Ishikawa (cell line): ENCODE measurements around the gene INSIG1.

ENCODE experiments used
- CEBPB ChIP-seq: IDR thresholded peaks from 2 replicates; pipeline ENCODE4 v1.6.1; 2012
- CREB1 ChIP-seq: IDR thresholded peaks from 2 replicates; pipeline ENCODE4 v1.6.1; 2012; ENCODE audit warnings: low read depth
- EGR1 ChIP-seq: IDR thresholded peaks from 2 replicates; pipeline ENCODE4 v1.6.1; 2012
- EP300 ChIP-seq: IDR thresholded peaks from 2 replicates; pipeline ENCODE4 v1.6.1; 2012; ENCODE audit warnings: borderline replicate concordance
- FOXM1 ChIP-seq: IDR thresholded peaks from 2 replicates; pipeline ENCODE4 v1.6.1; 2012; ENCODE audit warnings: low read depth, borderline replicate concordance
- MAX ChIP-seq: IDR thresholded peaks from 2 replicates; pipeline ENCODE4 v1.6.1; 2012
- NFIC ChIP-seq: IDR thresholded peaks from 2 replicates; pipeline ENCODE4 v1.6.1; 2012
- RAD21 ChIP-seq: IDR thresholded peaks from 2 replicates; pipeline ENCODE4 v1.6.1; 2012; ENCODE audit warnings: low read depth
- TAF1 ChIP-seq: IDR thresholded peaks from 2 replicates; pipeline ENCODE4 v1.6.1; 2012; ENCODE audit warnings: low read depth, mild to moderate bottlenecking
- TCF12 ChIP-seq: IDR thresholded peaks from 2 replicates; pipeline ENCODE4 v1.6.1; 2012; ENCODE audit warnings: low read depth
- TEAD4 ChIP-seq: IDR thresholded peaks from 2 replicates; pipeline ENCODE4 v1.6.1; 2012
- USF1 ChIP-seq: IDR thresholded peaks from 2 replicates; pipeline ENCODE4 v1.6.1; 2012
- YY1 ChIP-seq: IDR thresholded peaks from 2 replicates; pipeline ENCODE4 v1.6.1; 2012; ENCODE audit warnings: low read depth

DNA sequence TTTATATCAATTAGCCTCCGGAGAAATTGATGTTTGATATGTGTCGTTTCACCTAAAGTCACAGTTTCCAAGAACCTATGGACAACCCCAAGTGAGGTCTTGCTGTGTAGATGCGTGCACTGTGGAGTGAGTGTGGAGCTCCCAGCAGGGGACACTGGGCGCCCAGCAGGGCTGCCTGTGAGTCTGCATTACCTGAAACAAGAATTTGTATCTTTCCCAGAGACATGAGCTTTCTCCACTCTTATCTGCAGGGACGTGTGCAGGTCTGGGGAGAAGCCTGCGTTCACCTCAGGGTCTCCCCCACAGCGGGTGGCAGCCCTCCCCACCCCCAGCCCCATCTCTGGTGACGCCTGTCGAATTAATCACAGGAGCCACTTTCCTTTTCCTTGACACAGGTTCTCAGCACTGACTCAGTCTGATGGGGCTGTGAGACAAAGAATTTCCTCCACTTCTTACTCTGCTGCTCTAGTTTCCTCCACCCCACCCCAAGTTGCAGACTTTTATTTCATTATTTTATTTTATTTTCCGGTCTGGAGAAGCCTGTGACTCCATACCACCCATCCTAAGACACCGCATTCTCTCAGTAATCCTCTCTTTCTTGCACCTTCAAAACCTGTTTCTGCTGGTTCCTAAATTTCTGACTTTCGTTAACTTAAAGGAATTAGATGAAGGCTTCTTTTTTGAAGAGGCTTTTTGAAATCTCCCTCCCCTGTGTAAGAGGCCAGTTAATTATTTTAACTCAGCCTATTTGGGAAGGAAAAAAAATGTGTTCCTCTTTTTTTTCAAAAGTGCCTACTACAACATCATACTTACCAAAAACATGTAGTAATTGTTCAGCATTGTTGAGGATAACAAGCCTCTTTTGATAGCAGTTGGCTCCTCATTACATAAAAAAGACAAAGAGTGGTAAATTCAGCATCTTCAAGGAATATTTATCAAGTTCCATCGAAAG is 17.0 kb upstream of the INSIG1 start:
- TF ChIP-seq EP300 (no peak), FOXM1 (no peak), MAX (no peak), EGR1 (no peak), TAF1 (no peak), TCF12 (no peak), CEBPB (no peak), USF1 (no peak), TEAD4 (no peak), CREB1 (no peak), NFIC (no peak), RAD21 (no peak), YY1 (no peak)
